Activated CD8-positive, alpha-beta memory T cell treated with anti-CD3 and anti-CD28 coated beads for 48 hours (primary cell): Measurements from ENCODE around the gene PARD3.

ENCODE experiments used
- DNase-seq, 3 experiments: peaks; one replicate each; pipeline ENCODE4 v3.0.0-alpha.2; 2020; ENCODE audit warnings: low read depth in 2 of 3, low spot score in 2 of 3

PARD3 gene

GRCh38 chr10:34320265-34320664 lies 494.8 kb downstream of the PARD3 start:
- DNase-seq, result no peak

DNA sequence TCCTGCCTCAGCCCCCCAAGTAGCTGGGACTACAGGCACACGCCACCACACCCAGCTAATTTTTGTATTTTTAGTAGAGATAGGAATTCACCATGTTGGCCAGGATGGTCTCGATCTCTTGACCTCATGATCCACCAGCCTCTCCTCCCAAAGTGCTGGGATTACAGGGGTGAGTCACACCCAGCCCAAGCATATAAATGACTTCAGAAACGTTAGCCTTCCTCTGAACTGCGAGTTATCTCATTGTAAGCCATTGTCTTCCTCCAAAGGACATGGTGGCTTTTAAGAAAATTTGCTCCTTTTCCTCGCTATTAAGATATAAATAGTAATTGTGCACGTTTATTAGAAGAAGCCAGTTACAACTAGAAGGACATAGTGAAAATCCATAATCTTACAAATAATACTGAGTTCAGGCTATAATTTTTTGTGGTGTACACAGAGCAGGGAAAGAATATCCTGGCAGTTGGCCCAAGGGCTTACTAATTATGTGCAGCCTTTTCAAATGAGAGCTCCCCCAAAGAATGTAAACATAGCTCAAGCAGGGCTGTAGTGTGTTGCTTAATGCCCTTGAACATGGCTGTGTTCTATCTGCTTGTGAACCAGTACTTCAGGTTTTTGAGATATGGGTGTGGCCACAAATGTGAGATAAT lies 495.8 kb downstream of the PARD3 start:
- DNase-seq, result no peak

DNA sequence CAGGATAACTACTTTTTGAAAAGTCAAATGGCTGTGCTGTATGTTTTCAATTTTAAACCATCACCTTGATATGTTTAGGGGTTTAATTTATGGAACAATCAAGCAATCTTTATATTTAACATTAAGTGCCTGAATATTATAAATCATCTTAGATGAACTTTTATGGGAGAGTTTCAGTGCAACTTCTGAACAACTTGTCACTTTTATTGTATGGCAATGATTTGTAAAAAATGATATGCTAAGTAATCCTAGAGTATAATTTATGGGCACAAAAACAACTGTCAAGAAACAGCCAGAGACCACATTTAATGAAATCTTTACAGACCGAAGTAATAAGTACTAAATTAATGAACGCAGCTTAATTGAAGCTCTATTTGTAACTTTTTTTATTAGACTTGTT lies 498.9 kb downstream of the PARD3 start:
- DNase-seq, result no peak

DNA sequence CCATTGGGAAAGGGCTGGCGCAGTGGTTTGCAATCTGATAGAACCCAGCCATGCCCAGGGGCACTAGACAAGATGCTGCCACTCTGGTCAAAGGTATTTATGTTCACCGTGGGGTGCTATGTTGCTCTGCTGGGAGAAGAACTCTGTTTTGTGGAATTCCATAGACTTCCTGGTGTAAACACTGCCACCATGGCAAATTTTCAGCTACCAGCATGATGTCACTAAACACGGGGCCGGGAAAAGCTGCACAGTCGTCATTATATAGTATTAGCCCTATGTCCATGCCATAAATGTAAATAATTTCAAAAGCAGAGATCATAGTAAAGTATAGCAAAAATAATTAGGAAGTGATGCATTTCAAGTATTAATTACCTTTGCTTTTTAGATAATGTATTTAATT lies 500.6 kb downstream of the PARD3 start:
- no peak for DNase-seq

- DNase-seq, result no peak
Observed at GRCh38 chr10:34313888-34314287, 501.2 kb downstream of the PARD3 start.

DNA sequence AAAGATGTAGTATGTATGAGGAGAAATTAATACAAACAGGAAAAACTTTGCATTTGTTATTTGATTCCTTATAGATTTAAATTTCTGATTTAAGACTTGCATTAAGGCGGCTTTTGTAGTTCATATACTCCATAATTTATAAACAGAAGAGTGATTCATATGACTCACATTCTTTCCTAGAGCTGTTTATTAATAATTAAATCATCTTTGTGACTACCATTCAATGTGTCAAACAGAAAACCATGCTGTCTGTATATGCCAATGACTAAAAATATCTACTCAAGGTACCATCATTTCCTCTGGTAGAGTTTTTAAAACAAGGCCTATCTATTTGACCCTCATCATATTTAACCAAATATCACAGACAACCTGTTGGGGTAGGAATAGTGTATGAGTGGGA lies 501.7 kb downstream of the PARD3 start:
- DNase-seq, result no peak

DNA sequence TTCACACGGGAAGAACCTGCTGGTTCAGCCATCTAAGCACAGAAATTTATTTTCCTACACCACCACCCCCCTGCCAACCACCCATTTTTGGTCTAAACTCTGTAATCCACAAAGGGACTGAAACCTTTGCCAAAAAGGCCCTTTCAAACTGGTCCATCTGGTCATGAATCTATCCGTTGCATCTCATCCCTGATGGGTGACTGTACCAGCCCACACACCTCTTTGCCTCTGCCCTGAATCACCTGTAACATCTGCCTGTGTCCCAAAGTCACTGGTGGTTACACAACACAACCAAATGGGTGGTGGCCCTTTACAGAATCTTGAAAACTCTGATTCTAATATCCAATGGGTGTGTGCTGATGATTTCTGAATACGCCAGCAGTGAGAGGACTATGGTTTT lies 503.4 kb downstream of the PARD3 start:
- no peak for DNase-seq

- DNase-seq, result no peak
Observed at GRCh38 chr10:34310234-34310633, 504.9 kb downstream of the PARD3 start.

- no peak for DNase-seq
Observed at GRCh38 chr10:34305189-34305588, 509.9 kb downstream of the PARD3 start.

DNA sequence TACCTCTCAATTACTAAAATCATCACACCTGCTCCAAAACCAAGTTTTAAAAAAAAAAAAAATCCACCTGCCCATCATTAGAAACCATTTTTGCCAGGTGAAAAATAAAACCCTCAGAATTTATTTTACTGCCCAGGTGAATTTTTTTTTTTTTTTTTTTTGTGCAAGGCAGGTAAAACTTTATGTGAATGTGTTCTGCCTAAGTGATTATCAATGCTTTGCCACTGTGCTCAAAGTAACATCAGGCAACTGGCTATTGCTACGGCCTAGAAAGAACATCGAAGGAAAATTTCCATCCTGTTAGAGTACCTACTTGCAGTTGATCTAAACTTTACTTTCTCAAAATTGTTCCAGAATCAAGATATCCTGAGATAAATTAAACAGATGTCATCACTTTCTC lies 512.1 kb downstream of the PARD3 start:
- no peak for DNase-seq

DNA sequence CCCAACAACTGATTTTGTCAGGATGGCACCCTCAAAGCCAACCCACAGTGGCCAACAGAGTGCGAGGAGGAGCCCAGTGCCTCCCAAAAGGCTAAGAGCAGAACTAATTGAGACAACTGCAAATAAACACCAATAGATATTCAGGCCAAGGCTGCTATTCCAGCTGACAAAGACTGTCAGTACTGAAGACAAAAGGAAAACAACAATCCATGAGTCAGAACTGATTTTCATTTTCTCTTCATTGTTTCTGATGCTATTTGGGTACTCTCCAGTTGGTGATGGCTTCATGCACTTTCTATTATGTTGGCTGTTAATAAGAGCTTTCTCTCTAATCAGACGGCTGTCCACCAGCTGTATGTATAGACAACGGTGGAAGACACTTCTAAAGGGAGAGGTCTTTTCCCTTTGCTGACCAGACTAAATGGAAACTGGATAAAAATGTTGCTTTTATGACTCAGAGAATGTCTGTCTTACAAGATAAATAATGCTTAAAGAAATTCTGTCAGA lies 515.9 kb downstream of the PARD3 start:
- DNase-seq, result no peak

DNA sequence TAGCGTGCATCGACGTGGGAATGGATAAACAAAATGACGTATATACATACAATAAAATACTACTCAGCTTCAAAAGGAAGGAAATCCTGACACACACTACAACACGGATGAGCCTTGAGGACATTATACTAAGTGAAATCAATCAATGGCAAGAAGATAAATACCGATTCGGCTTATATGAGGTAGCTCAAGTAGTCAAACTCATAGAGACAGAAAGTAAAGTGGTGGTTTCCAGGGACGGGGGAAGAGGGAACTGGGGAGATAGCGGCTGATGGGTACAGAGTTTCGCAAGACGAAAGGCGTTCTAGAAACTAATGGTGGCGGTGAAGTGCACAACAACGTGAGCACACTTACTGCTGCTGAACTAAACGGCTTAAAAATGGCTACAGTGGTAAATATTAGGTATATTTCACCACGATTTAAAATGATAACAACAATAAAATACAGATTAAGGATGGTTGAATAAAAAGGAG lies 516.7 kb downstream of the PARD3 start:
- DNase-seq, result no peak

DNA sequence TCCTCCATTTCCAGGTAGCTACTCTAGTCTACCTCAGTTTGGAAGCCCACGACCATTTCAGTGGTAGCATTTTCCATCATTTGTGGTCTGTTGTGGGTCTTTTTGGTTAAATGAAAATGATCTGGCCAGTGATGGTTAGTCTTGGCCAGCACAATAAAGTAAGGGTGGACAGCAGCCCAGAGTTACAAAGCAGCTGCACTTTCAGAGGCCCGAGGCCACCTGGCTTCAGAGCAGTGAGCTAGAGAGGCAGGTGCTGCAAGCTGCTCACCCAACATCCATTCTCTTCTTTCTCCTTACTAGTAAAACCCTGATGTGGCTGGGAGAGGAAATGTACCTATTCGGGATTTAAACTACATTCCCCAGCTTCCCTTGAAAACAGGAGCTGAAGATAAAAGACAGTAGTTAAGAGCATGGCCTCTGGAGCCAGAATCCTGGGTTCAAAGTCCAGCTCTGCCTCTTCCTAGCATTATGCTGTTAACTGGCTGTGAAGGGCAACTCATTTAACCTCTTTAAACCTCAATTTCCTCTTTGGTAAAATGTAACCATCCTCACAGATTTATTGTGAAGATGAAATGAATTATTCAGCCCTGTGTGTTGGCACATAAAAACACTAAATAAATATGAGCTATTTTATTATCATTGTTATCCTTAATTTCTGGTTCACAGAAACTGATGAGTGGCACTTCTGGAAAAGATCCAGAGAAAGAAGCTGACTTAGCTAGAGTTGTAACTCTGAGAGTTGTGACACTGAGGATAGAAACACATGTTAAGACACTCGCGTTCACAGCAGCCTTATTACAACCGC lies 517.4 kb downstream of the PARD3 start:
- DNase-seq, result no peak

- DNase-seq, result no peak
Observed at GRCh38 chr10:34295142-34295548, 520.0 kb downstream of the PARD3 start.

DNA sequence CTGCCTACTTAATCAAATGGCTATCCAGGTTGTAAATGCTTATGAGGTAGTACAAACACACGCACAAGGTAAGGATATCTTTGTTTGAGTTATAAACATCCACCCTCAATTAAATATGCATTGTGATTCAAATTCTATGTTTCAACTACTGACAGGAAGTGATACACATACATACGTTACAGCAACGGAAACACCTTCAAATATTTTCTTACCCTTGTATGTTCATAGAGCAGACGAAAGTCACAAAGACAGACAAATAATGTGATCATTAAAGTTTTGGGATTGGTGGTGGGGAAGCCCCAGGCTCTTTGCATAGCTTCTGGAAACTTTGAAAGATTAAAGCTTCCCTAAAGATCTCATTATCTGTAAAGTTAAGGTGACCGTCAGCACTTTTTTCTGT lies 521.0 kb downstream of the PARD3 start:
- no peak for DNase-seq

DNA sequence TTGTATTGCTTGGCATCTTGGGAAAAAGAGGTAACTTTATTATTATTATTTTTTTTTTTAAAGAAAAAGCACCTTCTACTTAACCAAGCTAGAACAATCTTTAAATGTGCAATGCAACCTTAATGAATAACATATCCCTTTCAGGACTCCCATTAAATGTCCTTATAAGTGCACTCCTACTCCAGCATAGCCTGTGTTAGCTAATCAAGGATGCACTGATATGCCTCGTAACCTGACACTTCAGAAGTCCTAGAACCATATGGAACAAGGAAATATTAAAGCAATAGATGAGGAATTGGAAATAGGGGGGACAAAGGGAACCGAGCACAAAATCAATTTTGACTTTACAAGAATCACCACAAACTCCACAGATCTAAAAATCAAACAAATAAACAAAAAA lies 522.4 kb downstream of the PARD3 start:
- DNase-seq, result no peak

DNA sequence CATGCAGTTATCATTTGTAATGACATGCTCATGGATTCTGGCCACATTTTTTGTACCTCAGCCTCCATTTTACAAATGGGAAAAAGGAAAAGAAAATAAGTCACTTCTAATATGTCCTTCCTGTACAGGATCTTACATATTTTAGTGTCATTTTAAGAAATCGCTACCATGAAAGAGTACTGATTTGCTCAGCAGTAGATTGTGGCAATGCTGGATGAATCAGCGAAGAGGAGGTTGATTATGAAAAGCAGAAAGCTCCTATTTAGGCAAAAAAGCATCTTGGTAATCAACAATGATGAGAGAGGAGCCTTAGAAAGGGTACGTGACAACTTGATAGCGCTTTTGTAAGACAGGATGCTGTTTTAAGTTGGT lies 522.9 kb downstream of the PARD3 start:
- no peak for DNase-seq

DNA sequence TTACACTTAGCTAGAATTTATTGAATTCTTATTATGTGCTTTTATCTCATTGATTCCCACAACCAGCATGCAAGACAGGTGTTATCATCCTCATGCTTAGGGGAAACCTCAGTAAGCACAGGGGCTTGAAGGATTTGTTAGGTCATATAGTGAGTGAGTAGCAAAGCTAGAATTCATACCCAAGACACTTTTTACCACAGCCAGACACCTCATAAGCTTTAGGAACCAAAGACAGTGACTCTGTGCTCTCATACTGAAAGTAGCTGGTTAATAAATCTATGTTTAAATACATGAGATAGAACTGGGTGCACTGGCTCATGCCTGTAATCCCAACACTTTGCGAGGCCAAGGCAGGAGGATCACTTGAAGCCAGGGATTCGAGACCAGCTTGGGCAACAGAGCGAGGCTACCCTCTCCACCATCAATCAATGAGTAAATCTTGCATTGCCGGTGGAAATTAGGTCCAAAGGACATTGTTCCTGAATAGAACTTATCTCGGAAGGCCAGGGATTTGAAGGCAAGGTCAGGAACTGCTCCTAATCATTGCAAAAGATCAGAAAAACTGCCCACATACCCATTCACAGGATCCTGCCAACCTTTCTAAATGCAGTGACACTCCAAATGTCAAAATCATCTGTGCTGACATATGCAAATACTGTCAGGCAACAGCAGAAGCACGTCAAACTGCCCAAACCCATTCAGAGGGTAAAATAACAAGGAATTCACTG lies 523.5 kb downstream of the PARD3 start:
- DNase-seq, result no peak

- DNase-seq, result no peak
Observed at GRCh38 chr10:34290412-34291081, 524.5 kb downstream of the PARD3 start.

- no peak for DNase-seq
Observed at GRCh38 chr10:34288634-34289033, 526.5 kb downstream of the PARD3 start.

GRCh38 chr10:34286136-34286739 lies 528.9 kb downstream of the PARD3 start:
- DNase-seq, result no peak
